Effector CD4-positive, alpha-beta T cell (primary cell): ENCODE results near the gene IMMP2L.

Experiments
- DNase-seq: peaks from one replicate; pipeline ENCODE4 v3.0.0-alpha.2; 2020

Gene IMMP2L

DNA sequence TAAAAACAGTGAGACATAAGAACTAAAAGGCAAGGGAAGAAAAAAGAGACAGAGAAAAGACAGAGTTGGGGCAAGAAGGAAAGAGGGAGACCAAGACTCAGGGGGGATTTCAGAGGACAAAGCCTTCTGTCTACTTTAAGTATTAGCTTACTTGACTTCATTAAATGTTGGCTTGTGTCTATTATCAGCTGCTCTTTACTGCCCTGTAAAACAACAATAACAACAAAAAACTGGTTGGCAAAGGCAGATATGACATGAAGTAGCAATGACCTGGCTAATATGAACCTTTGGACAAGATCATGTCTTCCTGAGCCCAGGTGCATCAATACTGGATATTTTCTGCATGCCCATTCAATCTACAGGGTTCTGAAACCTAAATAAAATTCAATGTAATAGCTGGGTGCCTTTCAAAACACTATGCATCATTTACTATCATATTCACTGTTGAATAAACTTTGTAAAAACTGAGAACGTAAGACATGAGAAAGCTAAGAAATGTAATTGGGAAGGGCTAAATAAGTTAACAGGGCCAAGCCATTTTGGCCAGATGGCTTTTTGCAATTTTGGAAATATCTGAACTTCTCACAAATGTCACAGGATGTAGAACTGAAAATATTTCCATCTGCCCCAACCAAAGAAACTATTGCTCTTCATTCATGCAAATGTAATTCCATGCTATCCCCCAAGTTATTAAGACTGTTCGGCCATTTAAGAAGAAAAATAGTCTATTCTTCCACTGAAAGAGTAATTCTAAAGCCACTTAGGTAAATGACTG is 422.0 kb downstream of the IMMP2L start:
- no peak for DNase-seq

DNA sequence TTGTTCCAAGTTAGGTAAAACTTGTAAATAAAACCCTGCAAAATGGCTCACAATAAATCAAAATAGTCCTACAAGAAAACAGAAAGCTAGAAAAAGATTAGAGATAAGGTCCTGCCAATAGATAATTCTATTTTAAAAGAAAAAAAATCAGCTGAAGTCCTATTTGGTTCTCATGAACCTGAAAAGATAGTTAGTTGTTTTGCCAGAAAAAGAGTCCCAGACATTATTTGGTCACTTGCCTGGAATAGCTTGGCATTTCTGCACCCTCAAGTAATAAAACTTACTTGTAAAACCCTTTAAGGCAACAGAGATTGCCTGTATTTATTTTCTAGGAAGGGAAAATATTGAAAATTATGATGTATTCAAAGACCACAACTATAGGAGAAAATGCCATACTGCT is 423.7 kb downstream of the IMMP2L start:
- no peak for DNase-seq

DNA sequence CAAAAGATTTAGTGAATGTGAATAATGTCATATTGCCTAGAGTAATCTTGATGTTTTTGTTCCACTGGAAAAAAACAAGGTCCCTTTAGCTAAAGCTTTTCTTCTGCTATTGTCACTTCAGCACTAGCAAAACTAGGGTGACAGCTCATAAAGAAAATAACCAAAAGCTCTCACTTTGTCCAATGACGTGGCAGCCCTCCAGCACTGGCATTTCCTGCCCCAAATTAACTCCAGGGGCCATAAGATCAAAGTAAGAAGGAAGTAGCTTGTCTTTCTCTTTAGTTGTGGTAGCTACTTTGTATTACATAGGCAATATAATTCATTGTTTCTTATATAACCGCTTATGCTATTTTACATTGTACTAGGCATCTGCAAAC is 424.1 kb downstream of the IMMP2L start:
- peak; percentile 13 for DNase-seq

DNA sequence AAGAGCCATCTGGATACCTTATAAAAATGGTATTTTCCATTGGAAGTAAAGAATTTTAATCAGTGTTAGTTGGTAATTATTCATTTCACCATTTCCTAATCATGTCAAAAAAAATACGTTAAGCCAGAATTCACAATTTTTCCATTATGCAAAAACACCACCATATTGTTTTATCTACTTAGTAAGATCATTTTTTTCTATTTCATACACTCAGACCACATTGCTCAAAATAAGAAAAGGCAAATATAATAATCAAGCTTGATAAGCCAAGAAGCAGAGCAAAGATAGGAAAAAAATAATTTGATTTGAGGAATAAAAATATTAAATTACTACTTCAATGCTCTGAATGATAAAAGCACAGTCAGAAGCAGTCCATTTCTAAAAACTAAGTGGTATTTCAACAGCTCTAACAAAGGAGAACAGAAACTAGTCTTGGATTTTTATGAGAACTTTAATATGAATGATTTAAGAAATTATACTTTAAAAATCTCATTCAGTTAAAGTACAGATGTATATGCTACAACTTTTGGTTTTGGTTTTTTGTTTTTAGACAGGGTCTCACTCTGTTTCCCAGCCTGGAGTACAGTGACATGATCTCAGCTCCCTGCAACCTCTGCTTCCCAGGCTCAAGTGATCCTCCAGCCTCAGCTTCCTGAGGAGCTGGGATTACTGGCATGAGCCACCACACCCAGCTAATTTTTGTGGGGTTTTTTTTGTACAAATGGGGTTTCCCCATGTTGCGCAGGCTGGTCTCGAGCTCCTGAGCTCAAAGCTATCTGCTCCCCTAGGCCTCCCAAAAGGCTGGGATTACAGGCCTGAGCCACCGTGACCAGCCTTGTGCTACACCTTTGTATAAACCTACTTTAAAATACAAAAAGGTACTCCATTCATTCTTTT is 424.7 kb downstream of the IMMP2L start:
- peak; percentile 2 for DNase-seq

DNA sequence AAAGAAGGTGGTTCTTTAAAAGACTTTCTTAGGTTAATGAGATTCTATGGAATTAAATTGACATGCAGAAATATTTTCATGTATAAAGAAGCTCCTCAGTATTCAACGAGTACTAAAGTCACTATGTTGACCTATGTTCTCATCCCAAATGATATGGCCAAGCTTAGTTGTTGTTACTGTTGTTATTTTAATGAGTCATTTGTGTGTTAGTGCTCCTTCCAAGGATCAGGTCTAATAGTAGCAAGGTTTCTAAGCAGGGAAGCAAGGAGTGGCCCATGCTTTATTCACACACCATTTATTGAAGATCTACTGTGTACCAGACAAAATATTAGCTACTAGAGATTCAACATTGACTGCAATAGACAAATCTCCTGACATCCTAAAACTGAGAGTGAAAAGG is 429.5 kb downstream of the IMMP2L start:
- DNase-seq: no peak

DNA sequence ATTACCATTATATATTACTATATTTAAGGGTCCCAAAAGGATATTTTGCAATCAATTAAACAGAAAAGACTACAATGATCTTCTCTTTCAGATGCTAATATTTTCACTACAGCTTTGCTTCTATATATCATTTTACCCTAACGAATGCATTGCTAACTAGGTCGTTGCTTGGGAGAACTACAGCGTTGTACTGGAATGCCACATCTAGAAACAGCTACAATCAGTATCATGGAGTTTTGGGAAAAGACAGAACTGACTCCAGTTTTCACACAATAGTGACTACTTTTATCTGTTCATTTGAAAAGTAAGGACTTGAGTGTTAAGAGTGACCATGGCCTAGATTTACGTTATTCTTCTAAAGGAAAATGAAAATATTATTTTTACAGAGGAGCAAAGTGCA is 432.9 kb downstream of the IMMP2L start:
- no peak for DNase-seq

DNA sequence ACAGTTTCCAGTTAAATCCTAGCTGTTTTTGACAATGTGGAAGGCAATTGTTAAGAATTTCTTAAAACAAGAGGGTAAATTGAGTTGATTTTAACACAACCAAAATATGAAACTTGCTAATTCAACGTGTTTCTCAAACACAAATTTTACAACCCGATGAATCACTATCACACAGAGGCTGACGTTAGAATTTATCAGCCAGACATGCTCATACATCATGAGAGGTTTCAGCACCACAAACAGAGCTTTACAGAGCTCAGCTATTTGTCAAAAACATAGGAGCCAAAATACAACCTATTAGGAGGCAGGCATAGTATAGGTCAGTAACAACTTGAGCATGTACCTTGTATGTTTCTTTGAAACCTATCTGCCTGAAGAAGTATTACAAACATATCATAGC is 435.3 kb downstream of the IMMP2L start:
- no peak for DNase-seq

DNA sequence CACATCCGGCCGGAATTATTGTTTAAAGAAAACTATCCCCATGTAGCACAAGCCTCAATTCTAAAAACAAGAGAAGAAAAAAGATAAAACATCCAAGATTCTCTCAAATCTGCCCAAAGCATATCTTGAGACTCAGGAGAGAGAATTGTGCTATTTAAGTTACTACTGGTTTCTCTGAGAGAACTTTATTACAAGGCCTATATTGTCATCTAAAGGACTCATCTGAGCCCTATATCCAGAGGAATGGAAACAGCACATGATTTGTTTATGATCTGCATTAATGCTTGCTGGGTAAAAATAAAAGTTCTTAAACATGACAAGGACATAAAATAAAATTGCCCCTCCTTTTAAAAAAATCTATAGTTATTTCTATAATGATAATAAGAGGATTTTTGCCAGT is 446.3 kb downstream of the IMMP2L start:
- no peak for DNase-seq

DNA sequence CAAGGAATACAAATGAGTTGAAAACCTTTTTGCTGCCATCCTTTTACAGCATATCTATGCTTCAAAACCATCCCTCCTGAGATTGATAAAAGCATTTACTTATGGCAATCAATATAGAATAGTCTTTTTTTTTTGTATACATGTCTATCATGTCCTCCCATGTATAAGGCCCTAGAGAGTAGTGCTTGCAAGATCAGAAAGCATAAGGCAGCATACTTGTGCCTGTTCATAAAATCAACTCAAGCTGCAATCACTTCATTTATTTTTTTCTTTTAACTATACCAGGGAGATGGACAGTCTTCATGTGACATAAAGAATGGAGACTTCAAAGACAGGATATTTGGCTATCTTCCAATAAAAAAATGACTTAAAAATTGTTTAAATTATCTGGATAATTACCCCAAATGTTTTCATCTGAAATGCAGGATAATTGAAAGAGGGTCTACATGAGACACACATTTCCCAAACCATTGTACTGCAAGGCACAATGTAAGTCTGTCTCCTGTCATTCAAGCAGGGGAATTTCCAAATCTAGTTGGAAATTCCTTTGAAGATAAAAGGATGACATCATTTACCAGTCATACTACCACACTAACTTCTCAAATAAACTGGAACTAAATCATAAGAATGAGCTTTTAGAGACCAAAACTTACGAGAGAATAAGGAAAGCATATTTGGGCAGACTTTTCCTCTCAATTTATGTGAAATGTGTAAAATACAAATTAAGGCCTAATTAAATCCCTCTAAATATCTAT is 448.9 kb downstream of the IMMP2L start:
- DNase-seq: no peak

DNA sequence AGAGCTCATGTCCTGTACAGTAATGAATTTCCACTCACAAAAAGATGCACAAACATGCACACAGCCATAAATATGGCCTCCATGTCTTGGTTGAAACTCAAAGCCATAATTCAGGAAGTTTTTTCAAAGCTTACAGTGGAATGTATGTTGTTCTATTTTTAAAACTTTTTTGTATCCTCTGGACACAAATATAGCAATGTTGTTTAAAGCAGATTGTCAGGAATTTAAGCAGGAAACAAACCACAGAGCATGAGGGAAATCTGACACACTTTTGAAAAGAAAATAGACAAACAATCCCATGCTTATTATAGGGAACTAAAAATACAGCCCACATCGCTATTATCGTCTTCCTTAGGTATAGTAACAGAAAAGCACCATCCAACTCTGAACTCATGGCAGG is 449.9 kb downstream of the IMMP2L start:
- DNase-seq: no peak

DNA sequence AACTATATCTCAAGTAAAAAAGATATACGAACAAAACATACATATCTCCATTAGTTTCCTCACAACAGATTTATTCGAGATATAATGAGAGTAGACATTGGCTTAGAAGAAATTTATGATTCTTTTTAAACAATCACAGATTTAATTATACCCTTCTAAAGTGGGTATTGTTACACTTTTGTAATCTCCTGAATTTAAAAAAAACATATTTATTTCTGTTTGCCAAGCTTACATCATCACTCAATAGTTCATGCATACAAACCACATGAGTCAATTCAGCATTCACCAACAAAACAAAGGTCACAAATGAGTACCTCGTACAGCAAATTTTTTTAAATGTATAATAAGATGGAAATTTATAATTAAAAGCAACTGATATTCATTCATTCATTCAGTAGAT is 453.8 kb downstream of the IMMP2L start:
- DNase-seq: no peak

DNA sequence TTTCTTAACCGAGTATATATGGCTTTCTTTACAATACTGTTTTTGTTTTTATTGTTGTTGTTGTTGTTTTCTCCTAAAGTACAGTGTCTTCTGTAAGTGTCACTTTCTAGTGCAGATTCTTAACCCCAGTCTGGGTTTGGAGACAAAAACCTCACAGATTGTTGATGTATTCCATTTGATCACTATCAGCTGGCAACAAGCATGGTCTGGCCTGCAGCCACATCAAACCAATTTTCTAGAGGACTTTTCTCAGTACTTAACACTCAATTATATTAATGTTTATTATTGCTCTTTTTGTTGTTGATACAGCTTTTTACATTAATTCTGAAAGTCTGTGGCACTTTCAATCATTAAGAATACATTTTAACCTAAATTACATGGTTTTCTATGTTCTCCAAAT is 454.3 kb downstream of the IMMP2L start:
- DNase-seq: no peak

DNA sequence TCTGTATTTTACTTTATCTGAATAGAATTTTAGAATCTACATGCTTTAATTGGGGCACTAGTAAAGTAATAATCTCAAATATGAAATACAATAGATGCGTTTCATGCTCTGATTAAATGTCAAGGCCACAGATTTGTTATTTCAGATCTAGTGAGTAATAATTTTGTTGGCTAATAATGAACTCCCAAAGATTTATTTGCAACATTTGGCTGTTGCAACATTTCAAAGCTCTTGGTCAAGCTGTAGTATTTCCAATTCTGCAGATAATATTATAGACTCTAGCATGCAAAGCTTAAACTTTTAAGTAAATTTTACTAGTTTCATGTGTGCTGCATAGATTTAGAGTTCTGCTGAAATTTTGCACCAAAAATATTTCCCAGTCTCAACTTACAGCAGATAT is 454.7 kb downstream of the IMMP2L start:
- DNase-seq: no peak

DNA sequence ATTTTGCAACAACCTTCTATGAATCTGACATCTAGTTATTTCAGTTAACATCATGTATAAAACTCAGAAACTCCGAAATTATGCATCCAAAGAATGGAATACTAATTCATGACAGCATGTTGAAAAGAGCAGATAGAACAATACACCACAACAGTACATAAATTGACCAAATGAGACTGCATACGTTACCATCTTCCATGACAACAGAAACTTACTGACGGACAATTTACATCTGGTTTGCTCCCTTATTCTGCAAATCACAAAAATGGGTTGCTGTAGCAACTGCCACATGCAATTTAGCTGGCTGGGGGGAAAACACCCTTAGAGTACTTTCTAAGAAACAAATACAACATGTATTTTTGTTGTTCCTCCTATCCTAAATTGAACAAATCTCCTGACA is 457.0 kb downstream of the IMMP2L start:
- DNase-seq: no peak

DNA sequence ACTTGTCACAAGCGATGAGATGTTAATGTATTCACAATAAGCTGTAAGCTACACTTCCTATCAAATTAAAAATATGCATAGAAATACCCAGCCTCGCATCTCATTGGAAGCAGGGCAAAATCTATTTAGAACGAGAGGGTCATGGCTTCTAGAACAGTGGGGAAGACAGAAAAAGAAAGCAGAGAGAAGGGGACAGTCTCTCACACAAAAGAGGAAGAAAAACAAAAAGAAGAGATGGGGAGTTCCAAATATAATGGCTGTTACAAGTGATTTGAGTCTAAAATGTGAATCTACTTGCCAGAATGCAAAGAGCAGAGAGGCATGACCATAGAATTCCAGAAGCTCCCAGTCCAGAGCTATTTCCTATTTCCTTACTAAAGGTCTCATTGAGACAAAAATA is 457.6 kb downstream of the IMMP2L start:
- no peak for DNase-seq

DNA sequence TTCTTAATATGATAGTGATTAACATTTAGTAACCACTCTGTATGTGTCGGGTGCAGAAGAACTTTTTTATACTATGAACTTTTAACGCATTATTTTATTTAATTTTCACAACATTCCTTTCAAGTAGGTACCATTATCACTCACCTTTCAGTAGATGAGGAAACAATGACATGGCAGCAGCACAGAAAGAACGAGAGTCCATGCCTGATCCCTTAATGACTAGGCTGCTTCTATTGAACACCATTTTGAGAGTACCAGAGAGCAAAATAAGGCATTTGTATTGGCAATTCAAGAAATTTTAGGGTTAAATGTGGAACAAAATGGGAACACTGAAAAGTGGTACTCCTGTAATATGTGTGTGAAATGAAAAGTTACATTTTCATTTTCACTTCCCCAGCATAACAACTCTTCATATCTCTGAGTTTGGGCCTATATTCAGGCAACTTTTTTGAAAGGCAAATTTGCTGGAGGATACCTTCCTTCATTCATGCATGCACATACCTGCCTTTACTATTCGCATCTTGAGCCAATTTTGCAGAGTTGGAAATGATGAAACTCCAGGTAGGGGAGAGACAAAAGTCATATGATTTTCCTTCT is 458.5 kb downstream of the IMMP2L start:
- DNase-seq: no peak

DNA sequence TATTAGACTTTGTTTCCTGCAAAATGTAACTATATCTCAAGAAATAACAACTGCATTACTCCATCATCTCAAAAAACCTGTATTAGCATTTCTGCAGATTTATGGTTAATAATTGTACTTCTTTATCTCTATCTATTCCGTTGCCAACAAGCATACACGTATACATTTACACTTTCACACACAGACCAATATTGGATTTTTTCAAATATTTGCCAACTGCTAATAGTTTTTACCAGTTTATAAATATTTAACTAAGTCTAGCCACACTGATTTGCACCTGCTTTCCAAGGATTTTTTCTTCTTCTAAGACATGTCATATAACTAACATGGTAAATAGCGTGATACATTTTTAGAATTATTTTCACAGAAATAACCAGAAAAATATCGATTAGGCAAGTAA is 459.2 kb downstream of the IMMP2L start:
- DNase-seq: no peak

DNA sequence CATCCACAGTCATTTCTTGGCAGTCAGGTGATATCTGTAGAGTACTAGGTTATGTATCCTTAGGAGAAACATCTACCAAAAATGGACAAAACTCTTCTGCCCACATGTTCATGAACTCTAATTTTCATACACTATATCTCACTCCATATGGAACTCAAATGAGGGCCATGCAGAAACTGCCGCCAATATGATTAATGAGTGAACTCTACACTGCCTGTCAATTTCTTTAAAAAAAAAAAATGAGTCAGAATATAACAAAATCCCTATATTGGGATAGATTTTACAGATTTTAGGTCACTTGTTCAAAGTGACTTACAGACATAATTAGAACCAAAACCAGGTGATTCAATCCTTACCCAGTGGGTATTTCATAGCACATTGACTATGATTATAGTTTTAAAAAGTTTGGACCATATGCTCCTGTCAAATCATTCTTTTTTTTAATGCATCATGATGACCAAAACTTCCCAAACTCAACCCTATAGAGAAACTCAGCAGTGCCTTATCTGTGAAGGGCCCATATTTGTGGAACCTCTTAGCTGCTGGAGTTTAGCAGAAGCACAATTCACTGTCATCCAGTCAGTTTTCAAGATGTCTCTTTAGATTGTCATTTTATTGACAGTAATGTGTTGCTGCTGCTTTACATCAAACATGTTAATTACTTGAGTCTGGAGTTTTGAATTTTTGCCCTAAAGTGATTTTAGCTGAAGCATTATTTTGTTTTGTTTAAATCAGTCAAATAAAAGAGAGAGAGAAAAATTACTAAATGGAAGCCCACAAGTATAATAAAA is 460.2 kb downstream of the IMMP2L start:
- no peak for DNase-seq

DNA sequence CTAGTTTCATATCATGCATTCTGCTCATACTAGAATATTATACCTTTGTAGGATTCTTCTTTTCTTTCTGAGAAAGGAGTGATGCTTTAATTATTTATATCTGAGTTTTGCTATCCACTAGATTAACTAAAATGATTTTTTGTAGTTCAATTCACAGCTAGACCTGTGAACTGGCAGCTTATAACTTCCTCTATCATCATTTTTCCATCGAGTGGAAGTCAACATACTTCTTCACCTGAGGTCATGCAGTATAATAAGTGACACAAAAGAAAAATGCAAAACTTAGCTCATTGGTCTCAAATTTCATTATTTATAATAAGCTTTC is 463.4 kb downstream of the IMMP2L start:
- no peak for DNase-seq

DNA sequence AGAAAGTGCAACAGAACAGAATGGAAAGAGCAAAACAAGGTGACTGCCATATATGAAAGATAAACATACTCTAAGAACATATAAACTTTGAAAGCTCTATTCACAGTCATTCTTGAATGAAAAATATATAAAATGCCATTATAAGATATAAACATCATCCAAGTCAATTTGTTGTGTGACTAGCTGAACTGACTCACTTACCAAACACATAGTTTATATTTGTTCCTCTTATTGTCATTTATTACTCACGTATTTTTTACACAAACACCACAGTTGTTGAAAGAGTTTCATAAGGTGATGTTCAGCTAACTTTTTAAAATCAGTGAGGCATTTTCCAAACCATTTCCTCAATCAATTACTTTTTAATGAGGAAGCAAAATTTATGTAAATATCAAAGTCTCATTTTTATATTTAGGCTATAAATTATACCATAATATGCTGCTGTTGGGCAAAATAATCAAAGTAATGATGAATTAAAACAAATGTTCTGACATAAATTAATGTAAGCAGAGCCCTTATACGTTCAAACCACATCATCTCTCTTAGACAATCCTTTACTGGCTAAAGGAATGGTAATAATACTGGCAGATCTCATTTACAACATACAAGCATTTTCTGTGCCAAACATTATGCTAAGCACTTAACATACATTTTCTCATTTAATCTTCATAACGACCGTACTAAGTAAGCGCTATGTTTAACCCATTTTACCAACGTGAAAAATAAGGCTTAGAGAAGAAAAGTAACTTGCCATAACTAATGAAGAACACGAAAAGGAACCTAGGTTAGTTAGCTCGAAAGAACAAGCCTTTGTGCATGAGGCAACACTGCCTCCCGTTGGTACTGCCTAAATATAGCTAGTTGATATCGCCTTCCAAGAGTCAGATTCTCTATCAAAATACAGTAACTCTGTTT is 464.0 kb downstream of the IMMP2L start:
- peak; percentile 41 for DNase-seq

DNA sequence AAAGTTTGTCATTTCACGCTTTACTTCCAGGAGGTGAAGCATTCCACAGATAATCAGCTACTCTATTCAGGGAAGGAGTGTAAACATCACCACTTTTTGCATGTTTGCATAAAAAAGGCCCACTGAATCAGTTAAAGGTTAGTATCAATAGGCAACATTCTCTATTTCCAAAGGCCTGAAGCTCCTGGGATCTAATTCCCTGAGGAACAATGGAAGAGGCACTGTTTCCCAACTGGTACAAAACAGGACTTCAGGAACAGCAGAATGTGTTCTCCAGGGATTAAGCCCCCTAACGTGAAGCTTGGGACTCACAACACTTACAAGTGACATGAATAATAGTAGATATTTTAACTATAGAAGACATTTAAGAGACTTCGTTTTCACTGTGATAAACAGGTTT is 465.3 kb downstream of the IMMP2L start:
- DNase-seq: no peak
